Stimulated activated CD4-positive, alpha-beta T cell treated with anti-CD3 and anti-CD28 coated beads, TNF-alpha, amount 100 ng/mL, for 1 hour (primary cell): Measurements from ENCODE around the gene ZCCHC13.
"Not testable (repeated sequence)": the region's sequence is repeated elsewhere in the genome, so short reads cannot be mapped to it uniquely, and the experiment has no call there.

Source experiments
- DNase-seq, 3 donors: peaks; one replicate each; pipeline ENCODE4 v3.0.0-alpha.2; 2020; ENCODE audit warnings: low read depth in 3 of 3, low spot score in 1 of 3

Gene ZCCHC13

DNA sequence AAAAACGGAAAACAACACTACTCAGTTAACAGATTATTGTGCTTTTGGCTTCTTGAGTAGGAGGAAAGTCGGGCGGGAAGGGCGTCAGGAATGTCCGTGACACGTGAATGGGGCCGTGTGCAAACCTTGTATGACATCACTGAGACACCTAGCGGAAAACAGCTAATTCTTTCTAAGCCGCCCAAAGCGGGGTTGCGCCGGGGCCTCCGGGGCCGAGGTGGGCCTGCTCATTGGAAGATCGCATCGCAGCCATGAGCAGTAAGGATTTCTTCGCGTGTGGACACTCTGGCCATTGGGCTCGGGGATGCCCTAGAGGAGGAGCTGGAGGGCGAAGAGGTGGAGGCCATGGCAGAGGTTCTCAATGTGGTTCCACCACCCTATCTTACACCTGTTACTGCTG lies at the start of gene ZCCHC13:
Gene ZCCHC13, plus strand, starts transcription at position 165 of the 400 bp plus-strand sequence. Its CDS starts 87 bp downstream, at position 252.
- no peak for DNase-seq

DNA sequence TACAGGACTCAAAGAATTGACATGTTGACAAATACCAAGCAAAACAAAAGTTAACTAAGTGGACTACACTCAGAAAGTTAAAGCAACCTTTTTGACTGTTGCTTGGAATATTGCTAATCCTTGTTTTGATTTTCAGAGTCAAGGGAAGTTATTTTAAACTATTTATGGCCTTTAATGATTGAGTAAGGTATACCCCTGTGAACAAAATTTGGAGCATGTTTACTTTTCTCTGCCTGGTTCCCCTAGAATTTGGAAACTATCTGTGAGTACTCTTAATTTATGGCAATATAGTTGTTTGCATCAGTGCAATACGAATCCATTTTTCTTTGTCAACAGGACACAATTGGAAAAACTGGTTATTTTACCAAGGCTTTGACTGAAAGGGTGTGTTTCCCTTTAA lies 45.9 kb upstream of the ZCCHC13 start:
- not testable (repeated sequence) for DNase-seq

DNA sequence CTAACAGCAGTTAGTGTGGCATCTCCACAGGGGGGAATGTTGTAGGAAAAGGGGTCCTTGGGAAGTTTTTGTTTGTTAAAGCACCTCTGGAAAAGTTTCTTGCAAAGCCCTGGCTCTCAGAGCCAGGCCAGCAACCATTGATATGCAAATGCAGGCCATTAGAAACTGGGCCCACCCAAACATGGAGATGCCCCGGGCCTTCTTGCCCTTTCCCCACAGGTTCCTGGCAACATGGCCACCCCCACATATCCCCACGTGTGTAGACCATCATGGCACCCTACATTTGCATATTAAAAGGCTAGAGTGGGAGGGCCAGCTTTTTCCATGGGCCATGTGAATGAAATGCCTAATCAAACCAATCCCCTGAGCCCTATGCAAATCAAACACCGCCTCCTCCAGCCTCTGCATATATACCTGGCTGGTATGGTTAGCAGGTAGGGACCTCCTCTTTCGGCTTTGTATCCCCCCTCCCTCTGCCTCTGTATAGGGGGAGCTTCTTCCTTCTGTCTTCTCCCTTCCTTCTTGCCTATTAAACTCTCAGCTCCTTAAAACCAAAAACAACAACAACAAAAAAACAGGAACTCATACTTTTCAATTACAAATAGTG lies 44.0 kb upstream of the ZCCHC13 start:
- no peak for DNase-seq

DNA sequence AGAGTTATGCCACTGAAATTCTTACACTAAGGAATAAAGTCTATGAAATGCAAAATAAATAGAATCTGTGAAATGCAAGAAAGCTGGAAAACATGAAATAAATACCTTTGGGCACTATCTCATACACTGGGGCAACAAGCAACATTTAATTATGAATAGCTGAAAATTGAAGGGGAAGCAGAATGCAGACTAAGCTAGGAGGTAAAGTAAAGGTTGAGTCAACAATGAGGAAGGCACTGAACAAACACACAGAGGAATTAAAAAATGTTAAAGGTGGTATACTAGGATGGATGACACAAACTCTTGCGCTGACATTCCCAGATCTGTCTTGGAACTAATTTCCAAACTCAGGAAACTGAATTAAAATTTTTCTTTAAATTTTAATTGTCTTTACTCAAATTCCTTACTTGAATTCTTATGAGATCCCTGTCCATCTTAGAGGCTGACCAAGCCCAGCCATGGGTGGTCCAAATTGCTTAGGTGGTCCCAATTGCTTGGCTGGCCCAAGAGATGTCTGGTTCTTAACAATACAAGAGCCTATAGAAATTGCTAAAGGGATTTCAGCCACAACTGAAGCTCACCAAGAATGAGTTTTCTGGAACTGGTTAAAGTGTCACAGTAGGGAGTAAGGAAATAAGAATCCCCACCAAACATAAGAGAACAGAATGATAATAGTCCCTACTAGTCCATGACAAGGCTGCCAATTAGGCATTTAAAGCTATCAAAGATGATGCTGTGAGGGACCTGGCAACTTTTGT lies 41.3 kb upstream of the ZCCHC13 start:
- DNase-seq, result no peak

DNA sequence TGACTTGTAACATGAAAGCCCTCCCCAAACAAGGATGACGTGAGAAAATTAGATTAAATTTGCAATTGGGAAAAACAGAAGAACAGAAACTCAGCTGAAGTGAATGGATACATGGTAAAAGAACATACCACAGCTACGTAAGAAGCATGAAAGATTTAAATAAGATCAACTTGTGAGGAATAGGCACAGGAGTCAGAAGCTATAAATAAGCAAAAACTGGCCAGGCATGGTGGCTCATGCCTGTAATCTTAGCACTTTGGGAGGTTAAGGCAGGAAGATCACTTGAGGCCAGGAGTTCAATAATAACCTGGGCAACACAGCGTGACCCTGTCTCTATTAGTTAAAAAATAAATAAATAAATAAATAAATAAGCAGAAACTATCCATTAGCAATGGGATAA lies 33.6 kb upstream of the ZCCHC13 start:
- no peak for DNase-seq

DNA sequence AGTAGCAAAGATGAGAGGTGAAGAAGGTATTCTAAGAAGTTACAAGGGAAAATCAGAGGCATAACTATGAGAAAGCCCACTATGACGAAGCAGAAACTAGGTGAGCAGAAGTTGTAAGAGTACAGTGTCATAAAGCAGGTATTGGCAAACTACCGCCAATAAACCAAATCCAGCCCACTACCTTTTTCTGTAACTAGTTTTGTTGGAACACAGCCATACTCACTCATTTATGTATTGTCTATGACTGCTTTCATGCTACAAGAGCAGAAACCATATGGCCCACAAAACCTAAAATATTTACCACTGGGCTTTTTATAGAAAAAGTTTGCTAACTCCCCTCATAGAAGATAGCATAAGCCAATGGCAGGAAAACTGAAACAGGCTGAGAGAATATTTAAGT lies 31.8 kb upstream of the ZCCHC13 start:
- DNase-seq, result no peak

DNA sequence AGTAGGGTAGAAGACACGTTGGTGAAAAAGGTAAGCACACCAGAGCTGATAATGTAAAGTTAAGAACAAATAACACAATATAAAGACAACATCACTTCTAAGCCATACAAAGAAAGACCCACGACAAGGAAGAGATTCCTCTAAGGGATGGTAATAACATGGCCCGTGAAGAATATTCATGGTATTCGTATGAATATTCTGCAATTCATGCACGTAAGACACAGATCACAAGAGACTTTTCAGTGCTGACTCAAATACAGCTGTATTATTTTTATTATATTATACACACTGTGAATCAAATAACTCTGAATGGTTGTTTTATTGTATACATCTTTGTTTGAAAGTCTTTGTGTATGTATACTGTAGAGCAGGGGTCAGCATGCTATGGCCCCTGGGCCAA lies 29.5 kb upstream of the ZCCHC13 start:
- no peak for DNase-seq

DNA sequence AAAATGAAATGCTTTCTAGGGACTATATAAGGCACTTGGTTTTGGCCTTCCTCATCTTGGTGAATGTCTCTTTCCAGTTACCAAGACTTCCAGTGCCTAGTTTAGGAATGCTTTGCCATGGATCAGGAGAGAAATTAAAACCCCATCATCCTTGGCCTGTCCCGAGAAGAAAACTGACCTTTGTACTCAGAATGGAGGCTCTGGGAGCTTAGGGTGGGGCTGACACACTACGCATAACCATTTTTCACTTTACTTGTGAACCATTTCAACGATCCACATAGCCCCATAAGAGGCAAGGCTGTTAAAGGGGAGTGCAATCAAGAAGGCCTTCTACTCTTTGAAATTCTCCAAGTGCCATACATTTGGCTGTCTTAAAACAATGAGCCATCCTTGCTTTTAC lies 26.7 kb upstream of the ZCCHC13 start:
- no peak for DNase-seq

DNA sequence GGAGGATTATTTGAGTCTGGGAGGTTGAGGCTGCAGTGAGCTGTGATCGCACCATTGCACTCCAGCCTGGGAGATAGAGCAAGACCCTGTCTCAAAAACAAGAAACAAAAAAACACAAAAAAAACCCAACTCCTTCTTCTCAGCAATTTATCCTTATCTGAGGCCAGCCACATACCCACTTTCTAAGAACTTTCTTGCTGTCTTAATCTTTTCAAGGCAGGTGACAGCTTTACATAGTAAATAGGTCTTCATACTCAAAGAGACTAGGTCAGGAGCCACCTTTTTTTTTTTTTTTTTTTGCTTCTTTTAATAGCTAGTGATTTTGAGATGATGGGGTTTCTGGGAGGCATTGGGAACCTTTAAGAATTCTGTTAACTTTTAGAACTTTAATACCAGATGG lies 26.1 kb upstream of the ZCCHC13 start:
- no peak for DNase-seq

DNA sequence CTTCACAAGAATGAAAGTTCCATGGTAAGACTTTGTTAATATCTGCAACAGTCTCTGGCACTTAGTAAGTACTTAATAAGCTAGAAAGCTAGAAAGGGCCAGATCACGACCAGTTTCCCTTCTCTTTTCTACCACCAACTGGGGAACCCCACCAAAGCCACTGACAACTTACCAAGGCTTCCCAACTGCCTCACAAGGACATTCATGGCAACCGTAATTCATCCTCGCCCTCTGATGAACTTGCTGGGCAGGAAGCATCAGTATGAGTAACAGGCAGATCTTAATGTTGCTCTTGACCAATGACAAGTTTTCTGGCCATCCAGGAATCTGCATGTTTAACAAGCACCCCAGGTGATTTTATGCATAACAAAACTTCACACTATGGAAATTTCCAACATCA lies 23.2 kb upstream of the ZCCHC13 start:
- no peak for DNase-seq

DNA sequence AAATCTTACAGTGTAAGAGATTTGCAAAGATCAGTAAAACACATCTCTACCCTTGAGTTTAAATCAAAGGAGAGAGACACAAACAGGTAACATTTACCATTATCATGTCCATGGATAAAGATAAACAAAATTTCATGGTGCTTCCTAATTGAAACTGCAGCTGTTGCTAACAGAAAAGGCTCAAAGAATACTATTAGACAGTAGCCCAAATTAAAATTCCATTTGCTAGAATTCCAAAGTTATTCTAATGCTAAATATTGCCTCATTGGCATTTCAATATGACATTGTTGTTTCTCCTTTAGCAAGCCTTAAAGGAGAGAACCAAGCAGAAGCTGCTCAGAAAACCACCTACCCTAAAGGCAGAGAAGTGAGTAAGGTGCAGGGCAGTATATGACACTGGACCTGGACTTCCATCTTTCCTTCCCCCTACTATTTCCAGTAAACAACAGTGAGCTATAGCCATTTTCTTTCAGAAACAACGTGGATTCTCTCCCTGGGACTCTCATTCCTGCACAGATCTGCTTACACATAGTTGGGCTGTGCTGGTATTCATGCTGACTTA lies 19.5 kb upstream of the ZCCHC13 start:
- no peak for DNase-seq

DNA sequence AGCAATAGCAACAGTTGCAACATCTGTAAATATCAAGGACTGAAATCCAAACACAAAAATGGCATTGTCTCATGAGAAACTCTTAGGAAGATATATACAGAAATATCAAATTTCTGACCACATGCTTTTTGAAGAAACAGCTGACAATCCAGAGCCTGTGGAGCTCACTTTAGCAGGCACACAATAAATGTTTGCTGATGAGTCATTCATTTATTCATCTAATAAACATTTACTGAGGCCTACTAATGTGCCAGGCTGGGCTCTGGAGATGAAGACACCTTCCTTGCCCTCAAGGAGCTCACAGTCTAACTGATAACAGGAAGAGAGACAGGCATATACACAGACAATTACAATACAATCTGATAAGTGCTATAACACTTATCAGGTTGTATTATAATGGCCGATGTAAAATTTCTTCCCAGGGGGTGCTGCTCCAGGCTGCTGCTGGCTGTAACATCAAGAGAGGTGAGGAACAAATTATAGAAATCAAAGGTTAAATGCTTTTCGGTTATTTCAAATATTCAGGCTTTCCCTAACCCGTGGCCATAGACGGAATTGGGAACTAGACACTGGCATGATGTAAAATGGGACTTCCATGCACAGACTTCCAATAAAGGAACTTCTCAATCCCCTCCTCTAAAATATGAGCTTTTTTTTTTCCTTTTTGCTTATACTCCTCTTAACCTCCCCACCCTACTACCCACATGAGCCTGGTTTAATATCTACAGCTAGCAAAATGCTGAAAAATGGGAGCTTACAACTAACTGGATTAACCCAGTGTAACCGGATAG lies 16.8 kb upstream of the ZCCHC13 start:
- no peak for DNase-seq

DNA sequence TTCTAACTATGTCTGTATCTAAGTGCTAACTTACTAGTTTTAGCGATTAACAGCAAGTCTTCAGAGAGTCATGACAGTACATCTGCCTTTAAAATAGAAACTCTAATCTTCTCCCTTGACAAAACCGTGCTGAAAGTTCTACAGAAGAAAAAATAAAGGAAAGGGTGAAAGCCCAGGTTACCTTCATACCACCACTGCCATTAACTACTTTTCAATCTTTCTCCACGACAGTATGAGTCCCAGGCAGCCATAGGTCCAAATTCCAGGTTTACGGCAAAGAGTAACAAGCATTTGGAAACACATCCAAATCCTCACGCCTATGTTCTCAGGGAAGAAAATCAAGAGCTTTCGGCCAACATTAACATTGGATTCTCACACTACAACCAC lies 12.4 kb upstream of the ZCCHC13 start:
- no peak for DNase-seq

DNA sequence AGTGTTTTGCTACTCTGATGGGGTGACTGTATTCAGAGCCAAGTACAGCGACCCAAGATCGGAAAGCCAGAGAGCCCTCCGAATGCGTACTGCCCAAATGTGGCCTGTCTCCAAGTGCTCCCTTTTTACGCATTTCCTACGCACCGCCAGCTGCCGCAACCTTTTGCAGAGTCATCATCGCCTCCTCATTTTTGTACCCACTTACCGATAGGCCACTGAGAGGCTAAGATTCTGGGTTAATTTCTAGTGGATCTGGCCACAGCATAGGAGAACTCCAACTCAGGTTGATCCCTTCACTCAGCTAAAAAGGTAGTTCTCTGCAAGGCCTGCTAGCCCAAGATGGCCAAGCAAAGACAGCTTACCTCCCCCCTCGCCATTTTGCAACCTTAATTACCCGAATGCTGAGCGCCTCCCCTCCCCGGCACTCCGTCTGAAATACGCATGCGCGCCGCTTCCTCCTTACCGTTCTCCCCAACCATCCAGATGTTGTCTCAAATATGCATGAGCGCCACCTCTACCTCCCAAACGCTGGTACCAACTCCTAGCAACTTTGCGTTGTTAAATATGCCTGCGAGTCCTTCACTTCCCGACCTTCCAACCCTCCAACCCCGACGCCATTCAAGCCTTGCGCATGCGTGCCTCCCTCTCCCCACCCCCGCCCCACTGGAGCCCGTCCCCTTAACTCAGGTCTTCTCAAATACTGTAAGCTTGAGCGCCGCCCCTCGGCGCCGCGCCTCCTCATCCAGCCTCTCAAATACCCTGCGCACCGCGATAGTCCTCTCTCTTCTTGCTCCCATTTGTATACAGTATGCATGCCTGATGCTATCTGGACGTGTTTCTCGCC lies 11.8 kb upstream of the ZCCHC13 start:
- peak; percentile 52 to 63 (median 61) for DNase-seq

DNA sequence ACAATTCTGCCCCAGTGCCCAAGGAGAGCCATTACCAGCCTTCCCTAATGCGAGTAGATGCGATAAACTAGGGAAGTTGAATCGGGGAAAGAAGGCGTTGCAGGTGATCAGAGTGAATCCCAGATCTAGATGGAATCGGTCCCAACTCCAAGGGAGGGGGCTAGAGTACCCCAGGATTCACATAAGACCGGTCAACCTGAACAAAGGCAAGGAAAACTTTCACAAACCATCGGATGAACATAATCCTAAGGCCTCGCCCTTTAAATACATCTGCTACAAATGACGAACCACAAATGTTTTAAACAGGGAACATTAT lies 11.2 kb upstream of the ZCCHC13 start:
- DNase-seq, result no peak

DNA sequence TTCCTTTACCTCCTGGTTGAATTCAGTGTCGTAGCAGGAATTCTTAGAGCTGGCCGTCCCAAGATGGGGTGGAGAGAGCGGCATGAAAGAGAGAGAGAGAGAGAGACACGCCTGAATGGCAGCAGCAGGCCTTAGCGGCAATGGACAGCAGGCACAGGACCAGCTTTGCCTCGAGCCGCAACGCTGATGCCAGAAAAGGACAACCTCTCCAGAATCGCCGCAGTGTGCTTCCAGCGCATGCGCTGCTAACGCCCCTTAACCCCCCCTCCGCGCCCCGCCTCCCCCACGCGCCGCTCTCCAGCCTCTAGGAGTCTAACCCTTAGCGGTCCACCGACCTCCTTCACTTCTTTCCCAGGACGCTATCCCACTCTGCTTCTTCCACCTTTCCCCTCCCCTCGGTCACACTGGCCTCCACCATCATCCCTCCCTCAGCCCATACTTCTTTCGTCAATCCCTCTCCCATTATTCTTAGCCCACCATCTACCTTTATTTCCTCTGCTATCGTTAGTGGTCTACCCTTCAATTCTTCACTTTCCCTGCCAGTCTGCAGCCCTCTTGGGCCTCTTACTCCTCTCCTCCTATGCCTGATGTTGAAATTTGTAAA lies 10.5 kb upstream of the ZCCHC13 start:
- peak in 2 of 3 donors; percentile 18 to 51 for DNase-seq

DNA sequence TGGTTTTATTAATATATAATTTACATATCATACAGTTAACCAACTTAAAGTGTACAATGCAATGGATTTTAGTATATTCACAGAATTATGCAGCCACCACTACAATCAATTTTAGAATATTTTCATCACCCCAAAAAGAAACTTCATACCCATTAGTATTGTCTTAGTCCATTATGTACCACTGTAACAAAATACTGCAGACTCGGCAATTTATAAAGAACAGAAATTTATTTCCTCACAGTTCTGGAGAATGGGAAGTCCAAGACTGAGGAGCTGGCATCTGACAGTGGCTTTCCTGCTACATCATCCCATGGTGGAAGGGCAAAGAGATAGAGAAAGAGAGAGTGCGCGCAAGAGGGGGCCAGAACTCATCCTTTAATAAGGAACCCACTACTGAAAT lies 8.9 kb upstream of the ZCCHC13 start:
- no peak for DNase-seq

DNA sequence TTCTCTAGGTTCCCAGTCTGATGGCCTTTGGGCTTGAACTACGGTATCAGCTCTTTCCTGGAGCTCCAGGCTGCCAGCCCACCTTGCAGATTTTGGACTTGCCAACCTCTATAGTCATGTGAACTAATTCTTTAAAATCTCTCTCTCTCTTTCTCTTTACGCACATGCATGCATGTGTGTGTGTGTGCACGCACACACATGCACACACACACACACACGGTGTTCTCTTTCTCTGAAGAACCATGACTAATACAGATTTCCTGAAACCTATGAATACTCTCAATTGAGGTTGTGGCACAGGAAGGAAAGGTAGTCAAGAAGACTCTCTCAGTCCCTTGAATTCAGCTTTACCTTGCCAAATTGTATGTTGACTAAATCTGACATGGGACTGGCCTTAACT lies 6.2 kb upstream of the ZCCHC13 start:
- DNase-seq, result no peak

DNA sequence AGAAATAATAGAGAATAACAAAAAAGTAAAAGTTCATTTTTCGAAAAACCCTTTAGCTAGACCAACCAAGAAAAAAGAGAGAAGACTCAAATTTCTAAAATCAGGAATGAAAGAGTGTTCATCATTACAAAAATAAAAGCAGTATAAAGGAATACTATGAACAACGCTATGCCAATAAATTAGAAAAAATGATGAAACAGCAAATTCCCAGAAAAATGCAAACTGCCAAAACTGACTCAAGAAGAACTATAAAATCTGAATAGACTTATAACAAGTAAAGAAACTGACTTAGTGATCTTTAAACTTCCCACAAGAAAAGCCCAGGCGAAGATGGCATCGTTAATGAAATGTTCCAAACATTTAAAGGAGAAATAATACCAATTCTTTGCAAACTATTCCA lies 3.1 kb upstream of the ZCCHC13 start:
- DNase-seq, result no peak

DNA sequence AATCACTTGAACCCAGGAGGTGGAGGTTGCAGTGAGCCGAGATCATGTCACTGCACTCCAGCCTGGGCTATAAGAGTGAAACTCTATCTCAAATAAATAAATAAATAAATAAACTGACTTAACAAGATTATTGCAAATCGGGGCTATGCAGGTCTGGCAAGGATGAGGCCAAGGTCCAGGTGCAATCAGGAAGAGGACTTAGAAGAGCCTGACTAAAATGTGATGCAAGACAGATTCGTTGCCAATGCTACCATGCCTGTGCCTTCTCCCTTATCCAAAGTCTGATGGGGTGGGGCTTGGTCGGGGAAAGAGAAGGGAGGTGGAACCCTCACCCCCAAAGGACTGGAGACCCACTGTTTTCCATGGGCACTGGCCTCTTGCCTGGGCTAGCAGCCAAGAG lies 14.7 kb downstream of the ZCCHC13 start:
- DNase-seq, result no peak

DNA sequence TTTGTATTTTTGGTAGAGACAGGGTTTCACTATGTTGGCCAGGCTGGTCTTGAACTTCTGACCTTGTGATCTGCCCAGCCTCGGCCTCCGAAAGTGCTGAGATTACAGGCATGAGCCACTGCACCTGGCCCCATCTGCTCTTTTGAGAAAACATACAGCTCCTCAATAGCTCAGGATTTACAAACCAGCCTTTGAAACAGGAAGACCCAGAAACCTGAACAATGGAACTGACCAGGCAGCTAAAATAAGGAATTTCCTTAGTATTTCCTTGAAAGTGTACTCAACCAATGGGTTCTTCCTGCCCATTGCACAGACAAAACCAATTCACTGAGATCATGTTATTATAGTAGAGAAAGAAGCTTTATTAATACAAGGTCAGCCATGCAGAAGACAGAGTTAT lies 15.3 kb downstream of the ZCCHC13 start:
- not testable (repeated sequence) for DNase-seq
